Measurements from ENCODE around the gene JPT1.
A peak's percentile ranks its signal among the peaks of the same experiment; 100 is the strongest.
"Not testable (repeated sequence)": the region's sequence is repeated elsewhere in the genome, so short reads cannot be mapped to it uniquely, and the experiment has no call there.

The JPT1 gene

GRCh38 chr17:75138519-75138918, 15.8 kb downstream of the JPT1 start:
- TF ChIP-seq REST (IDR thresholded peaks at IDR 0.05; ENCODE audit: insufficient replicate concordance, low read depth): no peak
- TF ChIP-seq CTCF (IDR thresholded peaks at IDR 0.05; ENCODE audit: insufficient read depth, low read length): no peak
- TF ChIP-seq GABPA (IDR thresholded peaks at IDR 0.05; ENCODE audit: low read depth): no peak
- no peak for TF ChIP-seq POLR2AphosphoS5 (IDR thresholded peaks at IDR 0.05; ENCODE audit: low read depth)
- no peak for TF ChIP-seq SPI1 (IDR thresholded peaks at IDR 0.05; ENCODE audit: borderline replicate concordance, low read depth)
- Histone ChIP-seq H3K4me3 (replicated peaks; ENCODE audit: insufficient read depth, low read length) (no peak overlapping the region), H3K27ac (replicated peaks) (no peak overlapping the region), H3K27me3 (ENCODE audit: insufficient read depth, poor library complexity, severe bottlenecking) (no peaks in the 10 kb centered on the region)
- DNase-seq (ENCODE audit: low read depth in 1 of 2, low spot score in 1 of 2): no peak

- DNase-seq (ENCODE audit: low read depth in 1 of 2, low spot score in 1 of 2); H3K4me3 ChIP-seq (replicated peaks; ENCODE audit: insufficient read depth, low read length); H3K27me3 ChIP-seq (ENCODE audit: insufficient read depth, poor library complexity, severe bottlenecking); H3K27ac ChIP-seq (replicated peaks): not testable (repeated sequence)
Measured at GRCh38 chr17:75137762-75138161, 16.6 kb downstream of the JPT1 start.

GRCh38 chr17:75135946-75136345, 18.4 kb downstream of the JPT1 start:
- DNase-seq (ENCODE audit: low read depth in 1 of 2, low spot score in 1 of 2): no peak
- Histone ChIP-seq H3K27me3 (ENCODE audit: insufficient read depth, poor library complexity, severe bottlenecking) (no peaks in the 10 kb centered on the region), H3K27ac (replicated peaks) (no peak overlapping the region), H3K4me3 (replicated peaks; ENCODE audit: insufficient read depth, low read length) (no peak overlapping the region)
- TF ChIP-seq CTCF (IDR thresholded peaks at IDR 0.05; ENCODE audit: insufficient read depth, low read length) (no peak), GABPA (IDR thresholded peaks at IDR 0.05; ENCODE audit: low read depth) (no peak), POLR2AphosphoS5 (IDR thresholded peaks at IDR 0.05; ENCODE audit: low read depth) (no peak), REST (IDR thresholded peaks at IDR 0.05; ENCODE audit: insufficient replicate concordance, low read depth) (no peak)

GRCh38 chr17:75135452-75135851, 18.9 kb downstream of the JPT1 start:
- H3K4me3 ChIP-seq (replicated peaks; ENCODE audit: insufficient read depth, low read length): no peak overlapping the region
- TF ChIP-seq SPI1 (IDR thresholded peaks at IDR 0.05; ENCODE audit: borderline replicate concordance, low read depth): no peak
- no peak overlapping the region for H3K27ac ChIP-seq (replicated peaks)
- H3K27me3 ChIP-seq (ENCODE audit: insufficient read depth, poor library complexity, severe bottlenecking): no peaks in the 10 kb centered on the region
- no peak for DNase-seq (ENCODE audit: low read depth in 1 of 2, low spot score in 1 of 2)

- DNase-seq (ENCODE audit: low read depth in 1 of 2, low spot score in 1 of 2); H3K27ac ChIP-seq (replicated peaks); H3K4me3 ChIP-seq (replicated peaks; ENCODE audit: insufficient read depth, low read length); H3K27me3 ChIP-seq (ENCODE audit: insufficient read depth, poor library complexity, severe bottlenecking): not testable (repeated sequence)
- TF ChIP-seq POLR2AphosphoS5 (IDR thresholded peaks at IDR 0.05; ENCODE audit: low read depth): peak; percentile 52
Measured at GRCh38 chr17:75133607-75134347, 20.5 kb downstream of the JPT1 start.
